Neural progenitor cell (in vitro differentiated cells): Measurements from ENCODE around the gene APOBEC3F.

ENCODE experiments used
- EZH2 ChIP-seq: fragments of 200-600 bp; sonication (generic); IDR thresholded peaks from 2 replicates; pipeline ENCODE4 v1.6.1; 2017; ENCODE audit warnings: antibody characterized with exemption, mild to moderate bottlenecking, moderate library complexity
- EZH2phosphoT487 ChIP-seq: fragments of 200-600 bp; sonication (generic); IDR thresholded peaks from 2 replicates; pipeline ENCODE4 v1.6.1; 2017; ENCODE audit warnings: antibody characterized with exemption
- TF ChIP-seq, protein P1 (sequence below): fragments of 200-600 bp; sonication (generic); IDR thresholded peaks from 2 replicates; pipeline ENCODE4 v1.5.1; 2017; ENCODE audit warnings: antibody characterized with exemption, mild to moderate bottlenecking

DNA sequence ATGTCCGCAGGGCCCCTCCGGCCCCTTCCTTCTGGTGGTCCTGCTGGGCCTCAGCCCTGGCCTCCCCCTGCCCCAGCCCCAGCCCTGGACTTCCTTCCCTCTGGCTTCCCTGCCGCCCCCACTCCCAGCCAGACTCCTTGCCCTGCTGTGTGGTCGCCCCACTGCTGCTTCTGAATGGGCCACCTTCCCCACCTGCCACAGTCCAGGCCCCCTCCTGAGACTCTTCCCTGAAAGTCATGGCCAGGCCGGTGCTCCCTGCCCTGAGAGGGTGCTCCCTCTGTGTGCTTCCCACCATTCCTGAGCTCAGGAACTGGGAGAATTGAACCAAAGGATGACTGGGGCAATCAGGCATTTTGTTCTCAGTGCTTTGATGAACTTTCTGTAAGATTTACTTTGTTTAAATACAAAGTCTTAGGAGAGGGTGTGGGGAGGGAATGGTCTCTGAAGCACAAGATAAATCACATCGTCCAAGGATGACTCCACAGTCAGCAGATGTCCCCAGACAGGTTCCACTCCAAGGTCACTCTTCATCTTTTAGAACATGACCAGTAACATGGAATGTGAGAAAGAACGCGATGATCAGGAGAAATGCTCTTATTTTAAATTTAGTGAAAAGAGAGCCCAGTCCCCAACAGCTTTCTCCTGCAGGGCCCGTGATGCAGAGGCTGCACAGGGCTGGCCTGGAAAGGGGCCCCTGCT lies 19.0 kb upstream of the APOBEC3F start:
- TF ChIP-seq, protein P1, sequence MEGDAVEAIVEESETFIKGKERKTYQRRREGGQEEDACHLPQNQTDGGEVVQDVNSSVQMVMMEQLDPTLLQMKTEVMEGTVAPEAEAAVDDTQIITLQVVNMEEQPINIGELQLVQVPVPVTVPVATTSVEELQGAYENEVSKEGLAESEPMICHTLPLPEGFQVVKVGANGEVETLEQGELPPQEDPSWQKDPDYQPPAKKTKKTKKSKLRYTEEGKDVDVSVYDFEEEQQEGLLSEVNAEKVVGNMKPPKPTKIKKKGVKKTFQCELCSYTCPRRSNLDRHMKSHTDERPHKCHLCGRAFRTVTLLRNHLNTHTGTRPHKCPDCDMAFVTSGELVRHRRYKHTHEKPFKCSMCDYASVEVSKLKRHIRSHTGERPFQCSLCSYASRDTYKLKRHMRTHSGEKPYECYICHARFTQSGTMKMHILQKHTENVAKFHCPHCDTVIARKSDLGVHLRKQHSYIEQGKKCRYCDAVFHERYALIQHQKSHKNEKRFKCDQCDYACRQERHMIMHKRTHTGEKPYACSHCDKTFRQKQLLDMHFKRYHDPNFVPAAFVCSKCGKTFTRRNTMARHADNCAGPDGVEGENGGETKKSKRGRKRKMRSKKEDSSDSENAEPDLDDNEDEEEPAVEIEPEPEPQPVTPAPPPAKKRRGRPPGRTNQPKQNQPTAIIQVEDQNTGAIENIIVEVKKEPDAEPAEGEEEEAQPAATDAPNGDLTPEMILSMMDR = no peak
- no peak for TF ChIP-seq EZH2
- no peak for TF ChIP-seq EZH2phosphoT487
